ENCODE measurements around the gene SLC25A47.

SLC25A47 gene

DNA sequence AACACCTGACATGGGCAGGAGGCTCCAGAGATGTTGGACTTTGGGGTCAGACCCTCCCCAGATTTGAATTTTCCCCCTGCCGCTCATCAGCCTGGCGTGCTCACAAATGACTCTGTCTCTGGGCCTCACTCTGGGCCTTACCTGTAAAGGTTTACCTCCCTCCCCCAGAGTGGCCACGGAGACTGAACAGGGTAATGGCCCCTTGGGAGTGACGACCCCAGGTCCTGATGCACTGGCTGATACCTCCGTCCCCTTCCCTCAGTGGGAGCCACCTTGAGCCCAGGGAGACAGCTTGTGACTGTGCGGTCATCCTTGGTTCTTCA, 23.9 kb upstream of the SLC25A47 start:
- Histone ChIP-seq H3K9ac (ENCODE audit: insufficient read length, low read depth) (no peak overlapping the region), H3K4me1 (ENCODE audit: insufficient read depth, insufficient read length) (peaks cover 4% of the 10 kb centered on the region), H3K36me3 (ENCODE audit: insufficient read depth, insufficient read length, low read length) (peaks cover 29% of the 10 kb centered on the region), H3K9me3 (ENCODE audit: insufficient read depth, low read length) (no peaks in the 10 kb centered on the region), H3K27me3 (ENCODE audit: insufficient read depth, insufficient read length) (no peaks in the 10 kb centered on the region), H3K4me3 (ENCODE audit: insufficient read length, low read depth) (no peak overlapping the region)
- TF ChIP-seq YY1 (IDR thresholded peaks at IDR 0.05; ENCODE audit: insufficient read depth, insufficient read length) (no peak), ZNF274 (IDR thresholded peaks at IDR 0.05; ENCODE audit: low read depth, low read length) (no peak), SUZ12 (IDR thresholded peaks at IDR 0.05; ENCODE audit: extremely low read depth, insufficient read depth, insufficient read length) (no peak)
- no peak for DNase-seq (ENCODE audit: low read depth, low spot score)

DNA sequence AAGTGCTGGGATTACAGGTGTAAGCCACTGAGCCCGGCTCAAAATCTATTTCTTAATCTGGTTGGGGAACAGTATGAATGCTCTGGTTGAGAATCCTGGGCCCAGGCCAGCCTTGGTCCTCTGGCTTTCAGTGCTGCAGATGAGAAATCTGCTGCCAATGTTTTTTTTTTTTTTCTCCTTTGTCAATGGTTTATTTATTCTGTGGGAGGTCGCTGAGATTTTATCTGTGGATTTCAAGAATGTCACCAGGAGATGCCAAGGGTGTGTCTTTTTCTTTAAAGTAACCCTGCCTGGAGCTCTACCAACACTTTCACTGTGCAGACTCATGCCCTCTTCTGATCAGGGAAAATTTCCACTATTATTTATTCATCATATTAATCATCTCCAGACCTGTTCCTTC, 20.5 kb upstream of the SLC25A47 start:
- H3K9ac ChIP-seq (ENCODE audit: insufficient read length, low read depth): no peak overlapping the region
- H3K4me3 ChIP-seq (ENCODE audit: insufficient read length, low read depth): no peak overlapping the region
- H3K36me3 ChIP-seq (ENCODE audit: insufficient read depth, insufficient read length, low read length): peaks cover 20% of the 10 kb centered on the region
- H3K9me3 ChIP-seq (ENCODE audit: insufficient read depth, low read length): no peaks in the 10 kb centered on the region
- no peak for DNase-seq (ENCODE audit: low read depth, low spot score)
- no peak for TF ChIP-seq ZNF274 (IDR thresholded peaks at IDR 0.05; ENCODE audit: low read depth, low read length)
- TF ChIP-seq SUZ12 (IDR thresholded peaks at IDR 0.05; ENCODE audit: extremely low read depth, insufficient read depth, insufficient read length): no peak
- TF ChIP-seq YY1 (IDR thresholded peaks at IDR 0.05; ENCODE audit: insufficient read depth, insufficient read length): no peak
- H3K4me1 ChIP-seq (ENCODE audit: insufficient read depth, insufficient read length): peaks cover 9% of the 10 kb centered on the region
- no peaks in the 10 kb centered on the region for H3K27me3 ChIP-seq (ENCODE audit: insufficient read depth, insufficient read length)

DNA sequence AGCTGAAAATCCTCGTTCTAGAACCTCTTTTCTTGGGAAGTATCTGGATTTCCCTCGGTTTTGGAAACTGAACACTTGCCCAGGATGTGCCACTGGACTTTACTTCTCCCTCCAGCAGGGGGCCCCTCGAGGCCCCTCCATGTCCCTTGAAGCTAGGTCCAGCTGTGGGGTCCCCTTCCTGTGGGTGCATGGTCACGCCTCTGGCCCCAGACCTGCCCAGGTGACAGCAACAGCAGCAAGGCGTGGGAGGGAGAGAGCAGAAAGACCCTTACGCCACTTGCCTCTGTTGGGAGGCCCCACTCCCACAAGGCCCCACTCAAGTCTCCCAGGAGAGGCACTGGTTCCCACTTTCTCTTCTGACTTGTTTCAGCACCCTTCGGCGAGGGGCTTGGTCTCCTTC, 20.0 kb upstream of the SLC25A47 start:
- Histone ChIP-seq H3K4me3 (ENCODE audit: insufficient read length, low read depth) (no peak overlapping the region), H3K36me3 (ENCODE audit: insufficient read depth, insufficient read length, low read length) (peaks cover 20% of the 10 kb centered on the region), H3K27me3 (ENCODE audit: insufficient read depth, insufficient read length) (no peaks in the 10 kb centered on the region), H3K9me3 (ENCODE audit: insufficient read depth, low read length) (no peaks in the 10 kb centered on the region), H3K4me1 (ENCODE audit: insufficient read depth, insufficient read length) (peaks cover 11% of the 10 kb centered on the region), H3K9ac (ENCODE audit: insufficient read length, low read depth) (no peak overlapping the region)
- no peak for DNase-seq (ENCODE audit: low read depth, low spot score)
- TF ChIP-seq SUZ12 (IDR thresholded peaks at IDR 0.05; ENCODE audit: extremely low read depth, insufficient read depth, insufficient read length): no peak
- no peak for TF ChIP-seq ZNF274 (IDR thresholded peaks at IDR 0.05; ENCODE audit: low read depth, low read length)
- TF ChIP-seq YY1 (IDR thresholded peaks at IDR 0.05; ENCODE audit: insufficient read depth, insufficient read length): no peak

DNA sequence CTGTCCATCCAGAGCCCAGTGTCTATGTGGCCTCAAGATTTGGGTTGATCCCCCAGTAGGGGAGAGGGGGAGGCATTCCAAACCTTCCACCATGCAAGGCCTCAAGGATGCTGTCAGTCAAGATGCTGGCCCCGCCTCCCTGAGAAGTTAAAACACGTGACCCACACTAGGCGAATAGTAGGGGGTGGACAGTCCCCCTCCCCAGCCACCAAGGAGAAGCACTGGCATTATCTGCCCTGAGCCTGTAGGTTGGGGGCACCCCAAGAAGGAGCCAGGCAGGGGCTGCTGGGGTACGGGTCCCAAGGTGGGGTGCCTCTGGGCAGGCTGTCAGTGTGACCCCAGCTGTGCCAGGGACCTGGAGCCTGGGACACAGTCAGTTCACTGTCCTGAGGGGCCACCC, 19.2 kb upstream of the SLC25A47 start:
- no peak for DNase-seq (ENCODE audit: low read depth, low spot score)
- Histone ChIP-seq H3K36me3 (ENCODE audit: insufficient read depth, insufficient read length, low read length) (peaks cover 14% of the 10 kb centered on the region), H3K4me1 (ENCODE audit: insufficient read depth, insufficient read length) (peaks cover 14% of the 10 kb centered on the region), H3K9me3 (ENCODE audit: insufficient read depth, low read length) (no peaks in the 10 kb centered on the region), H3K9ac (ENCODE audit: insufficient read length, low read depth) (peak overlapping the region; percentile 85), H3K4me3 (ENCODE audit: insufficient read length, low read depth) (peak overlapping the region; percentile 76), H3K27me3 (ENCODE audit: insufficient read depth, insufficient read length) (no peaks in the 10 kb centered on the region)
- no peak for TF ChIP-seq ZNF274 (IDR thresholded peaks at IDR 0.05; ENCODE audit: low read depth, low read length)
- TF ChIP-seq SUZ12 (IDR thresholded peaks at IDR 0.05; ENCODE audit: extremely low read depth, insufficient read depth, insufficient read length): no peak
- TF ChIP-seq YY1 (IDR thresholded peaks at IDR 0.05; ENCODE audit: insufficient read depth, insufficient read length): no peak

DNA sequence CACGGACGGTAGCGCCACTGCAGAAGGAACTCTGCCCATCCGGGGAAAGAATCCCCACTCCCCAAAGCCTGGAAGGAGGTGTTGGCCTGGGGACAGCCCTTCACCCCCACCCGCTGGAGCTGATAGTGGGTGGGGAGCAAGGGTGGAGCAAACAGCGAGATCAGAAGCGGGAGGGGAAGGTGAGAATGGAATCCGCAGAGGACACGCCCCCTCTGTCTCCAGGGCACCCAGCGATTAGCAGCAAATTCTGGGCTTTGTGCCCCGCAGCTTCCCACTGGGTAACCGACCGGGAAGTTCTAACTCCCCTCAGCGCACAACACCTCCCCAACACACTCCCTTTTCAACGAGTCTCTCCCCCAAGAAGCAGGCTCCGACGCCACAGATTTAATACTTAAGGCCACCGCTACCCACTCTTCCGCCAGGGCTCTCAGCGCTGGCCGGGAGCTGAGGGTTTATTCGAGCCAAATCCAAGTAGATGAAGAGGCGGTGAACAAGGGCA, 18.3 kb upstream of the SLC25A47 start:
- peaks cover 7% of the 10 kb centered on the region for H3K36me3 ChIP-seq (ENCODE audit: insufficient read depth, insufficient read length, low read length)
- no peak for DNase-seq (ENCODE audit: low read depth, low spot score)
- H3K27me3 ChIP-seq (ENCODE audit: insufficient read depth, insufficient read length): no peaks in the 10 kb centered on the region
- H3K4me3 ChIP-seq (ENCODE audit: insufficient read length, low read depth): peak overlapping the region; percentile 76
- H3K9me3 ChIP-seq (ENCODE audit: insufficient read depth, low read length): no peaks in the 10 kb centered on the region
- peaks cover 15% of the 10 kb centered on the region for H3K4me1 ChIP-seq (ENCODE audit: insufficient read depth, insufficient read length)
- no peak for TF ChIP-seq YY1 (IDR thresholded peaks at IDR 0.05; ENCODE audit: insufficient read depth, insufficient read length)
- TF ChIP-seq SUZ12 (IDR thresholded peaks at IDR 0.05; ENCODE audit: extremely low read depth, insufficient read depth, insufficient read length): no peak
- TF ChIP-seq ZNF274 (IDR thresholded peaks at IDR 0.05; ENCODE audit: low read depth, low read length): no peak
- peak overlapping the region; percentile 85 for H3K9ac ChIP-seq (ENCODE audit: insufficient read length, low read depth)

DNA sequence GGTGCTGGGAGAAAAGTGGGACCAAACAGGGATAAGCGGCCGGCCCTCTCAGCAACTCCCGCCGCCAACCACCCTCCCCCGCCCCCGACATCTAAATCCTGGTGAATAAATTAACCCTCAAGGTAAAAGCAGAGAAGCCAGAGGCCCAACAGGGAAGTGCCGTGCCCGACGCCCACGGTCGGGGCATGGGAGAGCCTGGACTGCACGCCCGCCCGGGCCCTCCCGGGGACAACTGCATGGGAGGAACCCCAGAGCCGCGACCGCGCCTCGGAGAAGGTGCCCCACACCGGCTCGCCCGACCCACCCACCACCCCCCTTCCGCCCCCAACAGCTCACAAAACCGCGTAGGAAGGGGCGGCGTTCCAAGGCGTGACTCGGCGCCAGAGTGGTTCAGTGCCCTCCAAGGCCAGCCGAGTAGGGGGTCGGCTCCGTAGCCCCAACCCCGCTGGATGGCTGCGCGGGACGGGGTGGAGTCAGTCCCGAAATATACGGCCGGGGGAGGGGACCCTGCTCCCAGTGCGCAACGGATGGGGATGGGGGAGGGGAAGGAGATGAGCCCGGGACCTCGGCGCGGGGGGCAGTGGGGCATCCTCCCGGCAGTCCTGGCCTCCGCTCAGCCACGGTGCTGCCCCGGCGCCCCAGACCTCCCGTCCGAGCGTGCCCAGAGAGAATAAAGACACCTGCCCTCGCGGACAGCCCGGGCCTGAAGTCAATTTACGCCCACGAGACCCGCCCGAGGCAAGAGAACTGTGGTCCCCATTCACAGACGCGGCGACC, 17.6 kb upstream of the SLC25A47 start:
- Histone ChIP-seq H3K4me1 (ENCODE audit: insufficient read depth, insufficient read length) (peaks cover 15% of the 10 kb centered on the region), H3K4me3 (ENCODE audit: insufficient read length, low read depth) (peak overlapping the region; percentile 76)
- TF ChIP-seq ZNF274 (IDR thresholded peaks at IDR 0.05; ENCODE audit: low read depth, low read length) (no peak), SUZ12 (IDR thresholded peaks at IDR 0.05; ENCODE audit: extremely low read depth, insufficient read depth, insufficient read length) (no peak), YY1 (IDR thresholded peaks at IDR 0.05; ENCODE audit: insufficient read depth, insufficient read length) (no peak)

DNA sequence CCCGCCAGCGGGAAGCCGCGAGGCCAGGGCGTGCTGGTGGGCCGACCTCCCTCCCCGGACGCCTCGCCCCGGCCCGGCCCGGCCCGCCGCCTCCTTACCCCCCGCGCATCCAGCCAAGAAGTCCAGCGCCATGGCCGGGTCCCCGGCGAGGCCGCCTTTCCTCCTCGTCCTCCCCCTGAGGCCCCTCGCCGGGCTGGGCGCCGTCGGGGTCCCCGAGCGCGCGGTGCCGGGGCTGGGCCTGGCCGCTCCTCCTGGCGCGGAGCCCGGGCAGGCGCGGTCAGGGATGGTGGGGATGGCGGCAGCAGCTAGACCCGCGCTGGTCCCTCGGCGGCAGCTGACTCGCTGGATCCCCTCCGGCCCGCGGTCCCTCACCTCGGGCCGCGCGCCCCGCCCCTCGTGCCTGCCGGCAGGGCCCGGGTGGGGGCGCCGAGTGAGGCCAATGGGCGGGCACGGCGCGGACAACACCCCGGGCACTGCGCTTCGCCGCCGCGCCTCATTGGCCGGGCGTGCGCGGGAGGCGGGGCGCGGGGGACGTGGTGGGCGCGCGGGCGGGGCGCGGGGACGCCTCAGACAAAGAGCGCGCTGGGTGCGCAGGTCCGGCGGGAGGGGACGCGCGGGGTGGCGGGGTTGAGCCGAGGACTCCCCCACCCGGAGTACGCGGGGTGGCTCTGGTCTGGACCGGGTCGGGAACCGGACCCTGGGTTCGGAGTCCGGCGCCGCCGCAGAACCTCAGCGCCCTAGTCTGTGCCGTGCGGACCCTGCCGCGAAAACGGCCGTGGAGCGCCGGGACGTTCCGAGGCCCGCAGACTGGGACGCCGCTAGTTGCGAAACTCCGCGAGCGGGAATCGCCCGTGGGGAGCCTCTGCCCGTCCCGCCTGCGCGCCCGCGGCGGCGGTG, 16.8 kb upstream of the SLC25A47 start, which contains the start of gene SLC25A29:
Gene SLC25A29 (minus strand): TSS at position 344 of the 897 bp plus-strand sequence. CDS start 212 bp downstream, at position 132.
- Histone ChIP-seq H3K36me3 (ENCODE audit: insufficient read depth, insufficient read length, low read length) (peaks cover 7% of the 10 kb centered on the region), H3K9me3 (ENCODE audit: insufficient read depth, low read length) (no peaks in the 10 kb centered on the region), H3K4me1 (ENCODE audit: insufficient read depth, insufficient read length) (peaks cover 20% of the 10 kb centered on the region), H3K27me3 (ENCODE audit: insufficient read depth, insufficient read length) (no peaks in the 10 kb centered on the region), H3K9ac (ENCODE audit: insufficient read length, low read depth) (peak within 1 kb of the TSS; percentile 90), H3K4me3 (ENCODE audit: insufficient read length, low read depth) (peak within 1 kb of the TSS; percentile 76)
- DNase-seq (ENCODE audit: low read depth, low spot score): peak; percentile 66
- TF ChIP-seq ZNF274 (IDR thresholded peaks at IDR 0.05; ENCODE audit: low read depth, low read length) (no peak), SUZ12 (IDR thresholded peaks at IDR 0.05; ENCODE audit: extremely low read depth, insufficient read depth, insufficient read length) (no peak), YY1 (IDR thresholded peaks at IDR 0.05; ENCODE audit: insufficient read depth, insufficient read length) (no peak)

More for the DNA sequence above, 17.6 kb upstream of the SLC25A47 start:
- H3K36me3 ChIP-seq (ENCODE audit: insufficient read depth, insufficient read length, low read length): peaks cover 7% of the 10 kb centered on the region
- H3K27me3 ChIP-seq (ENCODE audit: insufficient read depth, insufficient read length): no peaks in the 10 kb centered on the region
- H3K9me3 ChIP-seq (ENCODE audit: insufficient read depth, low read length): no peaks in the 10 kb centered on the region
- H3K9ac ChIP-seq (ENCODE audit: insufficient read length, low read depth): peak overlapping the region; percentile 85
- no peak for DNase-seq (ENCODE audit: low read depth, low spot score)

Measured in NT2/D1 (cell line).